Activated CD8-positive, alpha-beta T cell treated with anti-CD3 and anti-CD28 coated beads for 36 hours (primary cell): ENCODE results near the gene PRPF8. TPM values are rescaled to one million over a fixed set of nuclear protein-coding genes. Genes with fewer than 3 reads are reported as not detected.

Source experiments
- ATAC-seq: fragments of 200-7000 bp; cut with Tn5 transposase; one replicate; pipeline ENCODE4 v1.10.0; 2021; ENCODE audit warnings: mild to moderate bottlenecking, moderate library complexity
- CTCF ChIA-PET: fragments of 350-600 bp; sonication (Branson Sonifier 250); formaldehyde crosslinking; loops from one replicate; lab custom pipeline; 2021; ENCODE audit warnings: antibody characterized with exemption; lab: Charles Lee
- POLR2A ChIA-PET: fragments of 350-600 bp; sonication (Branson Sonifier 250); formaldehyde crosslinking; loops from one replicate; lab custom pipeline; 2021; ENCODE audit warnings: antibody characterized with exemption; lab: Charles Lee
- DNase-seq: peaks from one replicate; pipeline ENCODE4 v3.0.0-alpha.2; 2020
- H3K27ac Mint-ChIP-seq: one replicate; pipeline ENCODE4 v1.8.0; 2021; ENCODE audit warnings: mild to moderate bottlenecking, mixed read lengths
- H3K27me3 Mint-ChIP-seq: one replicate; pipeline ENCODE4 v1.8.0; 2021; ENCODE audit warnings: mixed read lengths
- H3K36me3 Mint-ChIP-seq: one replicate; pipeline ENCODE4 v1.8.0; 2021; ENCODE audit warnings: low read depth, mixed read lengths
- H3K4me1 Mint-ChIP-seq: one replicate; pipeline ENCODE4 v1.8.0; 2021; ENCODE audit warnings: low read depth, mixed read lengths
- H3K4me3 Mint-ChIP-seq: one replicate; pipeline ENCODE4 v1.8.0; 2021; ENCODE audit warnings: mild to moderate bottlenecking, moderate library complexity, mixed read lengths
- H3K9me3 Mint-ChIP-seq: one replicate; pipeline ENCODE4 v1.8.0; 2021; ENCODE audit warnings: mixed read lengths
- CTCF ChIP-seq: fragments of 200-600 bp; IDR thresholded peaks from one replicate; pipeline ENCODE4 v1.8.0; 2022; ENCODE audit warnings: antibody characterized with exemption, mild to moderate bottlenecking
- intact Hi-C: fragments of 100-400 bp; cut with micrococcal nuclease; formaldehyde crosslinking; loops from one replicate; pipeline ENCODE4 v1.10.0; 2022
- total RNA-seq, 2 experiments: library from RNA; stranded (reverse); gene quantifications; one replicate each; pipeline ENCODE4 v1.2.3, GENCODE V29; 2021

PRPF8 gene
- total RNA-seq, 2 experiments from 2014 or later, result 370 to 428 TPM

GRCh38 chr17:1630662-1631061 is 54.0 kb downstream of the PRPF8 start:
- no peaks in the 10 kb centered on the region for H3K9me3 Mint-ChIP-seq
- TF ChIP-seq CTCF, result no peak

GRCh38 chr17:1629504-1630310 is 55.0 kb downstream of the PRPF8 start:
- POLR2A ChIA-PET, result interaction anchor here (0.7 to 2.9 kb wide), 8 partner anchors 11 to 238 kb away, joined by 3 to 11 read pairs (median 4); partner anchors contain the start of gene RILP
- intact Hi-C loops, result loop anchor here (1.0 kb wide), 1 partner anchor 55 kb away; no protein-coding TSS in a partner anchor
- Mint-ChIP-seq H3K4me1 (peaks cover 11% of the 10 kb centered on the region), H3K4me3 (peak overlapping the region; percentile 75), H3K27me3 (peaks cover 8% of the 10 kb centered on the region), H3K27ac (peak overlapping the region; percentile 26), H3K9me3 (no peaks in the 10 kb centered on the region), H3K36me3 (no peaks in the 10 kb centered on the region)
- ATAC-seq (peak; percentile 63), DNase-seq (peak; percentile 93)
- CTCF ChIA-PET, result interaction anchor here (0.6 to 15.2 kb wide), 40 partner anchors 10 to 416 kb away, joined by 3 to 243 read pairs (median 4); partner anchors contain the start of genes CRK, INPP5K, PITPNA and RILP
- peak; percentile 95 for TF ChIP-seq CTCF

More at GRCh38 chr17:1630662-1631061, 54.0 kb downstream of the PRPF8 start:
- Mint-ChIP-seq H3K4me1 (peaks cover 11% of the 10 kb centered on the region), H3K4me3 (peak overlapping the region; percentile 28), H3K36me3 (no peaks in the 10 kb centered on the region), H3K27ac (no peak overlapping the region), H3K27me3 (peaks cover 8% of the 10 kb centered on the region)
- ChIA-PET CTCF (interaction anchor here (0.6 to 15.2 kb wide), 35 partner anchors 9 to 417 kb away, joined by 3 to 243 read pairs (median 4); partner anchors contain the start of genes CRK, INPP5K, PITPNA and RILP), POLR2A (interaction anchor here (0.6 to 2.9 kb wide), 7 partner anchors 12 to 101 kb away, joined by 3 to 11 read pairs (median 5); partner anchors contain the start of gene RILP)
- ATAC-seq (no peak), DNase-seq (no peak)
- intact Hi-C loops, result loop anchor here (1.0 kb wide), 1 partner anchor 56 kb away; no protein-coding TSS in a partner anchor

- no peak for TF ChIP-seq CTCF
- peak; percentile 78 for ATAC-seq
- H3K27me3 Mint-ChIP-seq, result peaks cover 8% of the 10 kb centered on the region
- peak overlapping the region; percentile 88 for H3K4me3 Mint-ChIP-seq
- peaks cover 11% of the 10 kb centered on the region for H3K4me1 Mint-ChIP-seq
- H3K27ac Mint-ChIP-seq, result peak overlapping the region; percentile 90
- H3K36me3 Mint-ChIP-seq, result no peaks in the 10 kb centered on the region
- ChIA-PET POLR2A (interaction anchor here (0.7 to 2.9 kb wide), 5 partner anchors 14 to 237 kb away, joined by 3 to 11 read pairs (median 6); partner anchors contain the start of gene RILP), CTCF (interaction anchor here (0.8 to 15.2 kb wide), 17 partner anchors 9 to 264 kb away, joined by 3 to 243 read pairs (median 7); partner anchors contain the start of genes INPP5K, RILP and SCARF1)
- intact Hi-C loops, result no loop called here
- no peaks in the 10 kb centered on the region for H3K9me3 Mint-ChIP-seq
- peak; percentile 96 for DNase-seq
Measured at GRCh38 chr17:1628856-1629503, 55.7 kb downstream of the PRPF8 start.

- Mint-ChIP-seq H3K27me3 (peaks cover 8% of the 10 kb centered on the region), H3K36me3 (no peaks in the 10 kb centered on the region), H3K4me1 (peaks cover 11% of the 10 kb centered on the region), H3K4me3 (peak within 1 kb of the TSS; percentile 88), H3K27ac (peak within 1 kb of the TSS; percentile 90), H3K9me3 (no peaks in the 10 kb centered on the region)
- ChIA-PET CTCF (interaction anchor here (0.8 to 15.2 kb wide), 7 partner anchors 12 to 263 kb away, joined by 3 to 243 read pairs (median 7); partner anchors contain the start of gene RILP), POLR2A (interaction anchor here (0.9 to 2.9 kb wide), 4 partner anchors 21 to 237 kb away, joined by 3 to 11 read pairs (median 6); no protein-coding TSS in a partner anchor)
- DNase-seq, result peak; percentile 80
- peak; percentile 66 for ATAC-seq
- no peak for TF ChIP-seq CTCF
- intact Hi-C loops, result no loop called here
Measured at GRCh38 chr17:1627982-1628855, 56.4 kb downstream of the PRPF8 start, which contains the start of gene SLC43A2. Gene SLC43A2 (minus strand): TSS chr17:1628834. CDS start chr17:1627874, 960 bp downstream.
